Adipocyte (in vitro differentiated cells): ENCODE measurements around the gene CHRM2.

Source experiments
- DNase-seq: peaks from one replicate; pipeline ENCODE4 v3.0.0-alpha.2; 2015; ENCODE audit warnings: low read depth
- H3K27me3 ChIP-seq: replicated peaks from 2 replicates; pipeline ENCODE4 v1.7.0; 2013; ENCODE audit warnings: mild to moderate bottlenecking, low read length, moderate library complexity; ENCODE audit not compliant: control insufficient read depth, insufficient read depth
- H3K36me3 ChIP-seq: 2 replicates; pipeline ENCODE4 v1.7.0; 2013; ENCODE audit warnings: low read length, mild to moderate bottlenecking, moderate library complexity; ENCODE audit not compliant: control insufficient read depth, insufficient read depth, severe bottlenecking
- H3K4me1 ChIP-seq: 2 replicates; pipeline ENCODE4 v1.7.0; 2013; ENCODE audit warnings: mild to moderate bottlenecking, low read length, moderate library complexity; ENCODE audit not compliant: control insufficient read depth, insufficient read depth
- H3K4me3 ChIP-seq: 2 replicates; pipeline ENCODE4 v1.7.0; 2013; ENCODE audit warnings: mild to moderate bottlenecking, low read length, moderate library complexity
- H3K9ac ChIP-seq: 2 replicates; pipeline ENCODE4 v1.7.0; 2013; ENCODE audit warnings: mild to moderate bottlenecking, low read length, moderate library complexity
- H3K9me3 ChIP-seq: 2 replicates; pipeline ENCODE4 v1.7.0; 2013; ENCODE audit warnings: mild to moderate bottlenecking, low read length, moderate library complexity; ENCODE audit not compliant: control insufficient read depth

Gene CHRM2

GRCh38 chr7:136870866-136871487 lies 2.5 kb downstream of the CHRM2 start:
- peak; percentile 65 for DNase-seq

GRCh38 chr7:136874393-136875032 lies 6.1 kb downstream of the CHRM2 start:
- Histone ChIP-seq H3K4me3 (no peak overlapping the region), H3K9ac (no peak overlapping the region), H3K27me3 (peaks cover 45% of the 10 kb centered on the region), H3K36me3 (no peaks in the 10 kb centered on the region), H3K4me1 (no peaks in the 10 kb centered on the region), H3K9me3 (peaks cover 5% of the 10 kb centered on the region)
- peak; percentile 68 for DNase-seq

More at GRCh38 chr7:136870866-136871487, 2.5 kb downstream of the CHRM2 start:
- Histone ChIP-seq H3K36me3 (no peaks in the 10 kb centered on the region), H3K27me3 (peaks cover 59% of the 10 kb centered on the region), H3K9ac (no peak overlapping the region), H3K9me3 (peaks cover 5% of the 10 kb centered on the region), H3K4me1 (no peaks in the 10 kb centered on the region), H3K4me3 (peak overlapping the region; percentile 66)

GRCh38 chr7:136877509-136877908 lies 9.1 kb downstream of the CHRM2 start:
- DNase-seq: no peak
- Histone ChIP-seq H3K9ac (no peak overlapping the region), H3K4me3 (no peak overlapping the region), H3K4me1 (no peaks in the 10 kb centered on the region), H3K36me3 (no peaks in the 10 kb centered on the region), H3K9me3 (peaks cover 5% of the 10 kb centered on the region), H3K27me3 (peaks cover 15% of the 10 kb centered on the region)

GRCh38 chr7:136877990-136878389 lies 9.5 kb downstream of the CHRM2 start:
- no peak for DNase-seq
- peaks cover 10% of the 10 kb centered on the region for H3K27me3 ChIP-seq
- H3K4me3 ChIP-seq: no peak overlapping the region
- H3K9me3 ChIP-seq: peaks cover 5% of the 10 kb centered on the region
- no peak overlapping the region for H3K9ac ChIP-seq
- H3K4me1 ChIP-seq: no peaks in the 10 kb centered on the region
- no peaks in the 10 kb centered on the region for H3K36me3 ChIP-seq

- Histone ChIP-seq H3K9me3 (peaks cover under 1% of the 10 kb centered on the region), H3K36me3 (no peaks in the 10 kb centered on the region), H3K27me3 (peaks cover 1% of the 10 kb centered on the region), H3K4me1 (no peaks in the 10 kb centered on the region), H3K4me3 (no peak overlapping the region), H3K9ac (no peak overlapping the region)
- no peak for DNase-seq
These were observed 10.4 kb downstream of the CHRM2 start for GRCh38 chr7:136878878-136879277.

GRCh38 chr7:136883046-136883445 lies 14.6 kb downstream of the CHRM2 start:
- Histone ChIP-seq H3K4me3 (no peak overlapping the region), H3K4me1 (no peaks in the 10 kb centered on the region), H3K9ac (no peak overlapping the region), H3K36me3 (no peaks in the 10 kb centered on the region), H3K9me3 (no peaks in the 10 kb centered on the region), H3K27me3 (no peaks in the 10 kb centered on the region)
- no peak for DNase-seq

GRCh38 chr7:136884492-136884891 lies 16.0 kb downstream of the CHRM2 start:
- DNase-seq: no peak
- Histone ChIP-seq H3K9ac (no peak overlapping the region), H3K4me3 (no peak overlapping the region), H3K4me1 (no peaks in the 10 kb centered on the region), H3K9me3 (no peaks in the 10 kb centered on the region), H3K27me3 (no peaks in the 10 kb centered on the region), H3K36me3 (no peaks in the 10 kb centered on the region)

GRCh38 chr7:136887317-136887716 lies 18.9 kb downstream of the CHRM2 start:
- no peaks in the 10 kb centered on the region for H3K4me1 ChIP-seq
- no peaks in the 10 kb centered on the region for H3K36me3 ChIP-seq
- H3K9ac ChIP-seq: no peak overlapping the region
- no peaks in the 10 kb centered on the region for H3K9me3 ChIP-seq
- DNase-seq: no peak
- H3K27me3 ChIP-seq: no peaks in the 10 kb centered on the region
- H3K4me3 ChIP-seq: no peak overlapping the region

GRCh38 chr7:136890399-136890798 lies 21.9 kb downstream of the CHRM2 start:
- peak; percentile 41 for DNase-seq

GRCh38 chr7:136891850-136892249 lies 23.4 kb downstream of the CHRM2 start:
- Histone ChIP-seq H3K9ac (no peak overlapping the region), H3K9me3 (no peaks in the 10 kb centered on the region), H3K36me3 (no peaks in the 10 kb centered on the region), H3K4me3 (no peak overlapping the region), H3K4me1 (no peaks in the 10 kb centered on the region), H3K27me3 (no peaks in the 10 kb centered on the region)
- no peak for DNase-seq

More at GRCh38 chr7:136890399-136890798, 21.9 kb downstream of the CHRM2 start:
- no peaks in the 10 kb centered on the region for H3K36me3 ChIP-seq
- no peaks in the 10 kb centered on the region for H3K4me1 ChIP-seq
- H3K9ac ChIP-seq: no peak overlapping the region
- no peaks in the 10 kb centered on the region for H3K9me3 ChIP-seq
- no peaks in the 10 kb centered on the region for H3K27me3 ChIP-seq
- H3K4me3 ChIP-seq: no peak overlapping the region

- Histone ChIP-seq H3K9me3 (no peaks in the 10 kb centered on the region), H3K4me3 (no peak overlapping the region), H3K4me1 (no peaks in the 10 kb centered on the region), H3K27me3 (no peaks in the 10 kb centered on the region), H3K9ac (no peak overlapping the region), H3K36me3 (no peaks in the 10 kb centered on the region)
- DNase-seq: no peak
These were observed 26.3 kb downstream of the CHRM2 start for GRCh38 chr7:136894789-136895188.
